Pancreas (tissue), 10 donors: ENCODE results near the gene RPN1. TPM values are rescaled to one million over a fixed set of nuclear protein-coding genes. Genes with fewer than 3 reads are reported as not detected.

Experiments
- ATAC-seq, 4 donors: fragments of 200-7000 bp; cut with Tn5 transposase; one replicate each; pipeline versions ENCODE4 v1.8.0 to v1.9.1; 2020; ENCODE audit warnings: mild to moderate bottlenecking in 4 of 4, moderate library complexity in 4 of 4
- DNase-seq, 6 donors: peaks; one replicate each; pipeline ENCODE4 v3.0.0-alpha.2; 2020
- FAIRE-seq: peaks from 2 replicates; lab custom pipeline; 2012; peaks lifted over from hg19 to GRCh38; lab: Jason Lieb, UNC
- H3K27ac ChIP-seq, 4 donors: fragments of 200-600 bp; sonication (generic); 1 replicate in 3 of 4; 2 replicates in 1 of 4; pipeline versions ENCODE4 v1.5.0 to v1.8.0; 2020
- H3K27me3 ChIP-seq, 4 donors: fragments of 200-600 bp; one replicate each; pipeline ENCODE4 v1.8.0; 2021
- H3K36me3 ChIP-seq, 3 donors: fragments of 200-600 bp; sonication (generic) in 1 of 3; one replicate each; pipeline versions ENCODE4 v1.5.0 to v1.8.0; 2020 to 2021
- H3K4me1 ChIP-seq, 3 donors: fragments of 200-600 bp; one replicate each; pipeline ENCODE4 v1.8.0; 2021
- H3K4me3 ChIP-seq, 4 donors: fragments of 200-600 bp; sonication (generic) in 2 of 4; one replicate each; pipeline versions ENCODE4 v1.5.0 to v1.8.0; 2020 to 2021
- H3K9me3 ChIP-seq, 4 donors: fragments of 200-600 bp; one replicate each; pipeline ENCODE4 v1.8.0; 2021
- CTCF ChIP-seq, 4 donors: fragments of 200-600 bp; sonication (generic) in 3 of 4; IDR thresholded peaks; one replicate each; pipeline versions ENCODE4 v1.5.0 to v1.8.0; 2021; ENCODE audit warnings: antibody characterized with exemption in 4 of 4
- WGBS, 2 donors: extraction: QIAGEN DNeasy Blood & Tissue Kit; methylation state at CpG; one replicate each; pipeline ENCODE4 v1.1.7; 2013; 5-methylcytosine and 5-hydroxymethylcytosine counted together
- intact Hi-C, 3 donors: fragments of 100-400 bp; cut with DNase I; formaldehyde crosslinking; loops; one replicate each; pipeline versions ENCODE4 v1.11.1 to v1.14.2; 2022
- polyA plus RNA-seq, 2 donors: library from polyadenylated mRNA; stranded (reverse); fragments of 200-250 nt; gene quantifications; one replicate each; pipeline ENCODE4 v1.2.3, GENCODE V29; 2013
- total RNA-seq, 6 donors: library from RNA; stranded (reverse); fragmentation: NEBNext Ultra II Directional in 4 of 6; extraction: Animal tissue kit (Norgen Biotek cat#: 25700) in 4 of 6; gene quantifications; one replicate each; pipeline versions ENCODE4 v1.2.1 to v1.2.4, GENCODE V29; 2021 to 2023
- donor health status: healthy with polysubstance abuse.
- donor health status: DM: no; HTN: no; CAD: no; lungs with moderate emphysema.
- donor health status: DM: no; HTN: no; CAD: no.
- donor health status: control.
- donor health status: control.
- donor health status: Bipolar disorder and iron deficiency.
- donor health status: DM: yes; HTN: yes; CAD: no.
- donor health status: DM: no; HTN: no; CAD: no.
- donor health status: DM: no; HTN: no; CAD: no.
- donor health status: DM: yes; HTN: yes; CAD: no.

RPN1 gene
- total and polyA plus RNA-seq, 8 donors, result 52.5 to 137 (median 84.8) TPM

DNA sequence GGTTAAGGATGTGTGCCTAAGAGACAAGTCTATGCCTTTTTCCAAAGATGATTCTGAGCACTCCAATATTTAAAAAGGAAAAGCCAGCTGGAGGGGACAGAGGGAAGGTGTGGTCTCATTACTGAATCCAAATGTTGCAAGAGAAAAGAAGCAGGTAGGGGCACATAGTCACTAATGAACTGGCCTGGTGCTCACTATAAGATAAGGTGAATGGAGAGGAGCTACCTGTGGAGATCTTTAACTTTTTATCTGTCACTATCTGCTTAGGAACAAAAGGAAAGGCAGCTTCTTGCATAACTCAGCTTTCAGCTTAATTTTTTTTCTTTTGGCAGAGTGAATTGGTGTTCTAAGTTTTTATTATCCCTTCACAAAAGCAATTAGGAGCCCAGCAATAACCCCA lies 69.1 kb downstream of the RPN1 start:
- H3K36me3 ChIP-seq, result no peaks in the 10 kb centered on the region
- intact Hi-C loops, result loop anchor here in 2 of 3 donors (5.0 to 10.0 kb wide), 3 partner anchors 154 to 487 kb away; no protein-coding TSS in a partner anchor
- H3K9me3 ChIP-seq, result no peaks in the 10 kb centered on the region
- H3K27ac ChIP-seq, result no peak overlapping the region
- no peaks in the 10 kb centered on the region for H3K27me3 ChIP-seq
- ATAC-seq (no peak), FAIRE-seq (no peak), DNase-seq (no peak)
- H3K4me1 ChIP-seq, result no peaks in the 10 kb centered on the region
- H3K4me3 ChIP-seq, result no peak overlapping the region
- no peak for TF ChIP-seq CTCF (IDR thresholded peaks at IDR 0.05)

GRCh38 chr3:128579927-128580326 lies 70.7 kb downstream of the RPN1 start:
- TF ChIP-seq CTCF (IDR thresholded peaks at IDR 0.05), result no peak
- 75 to 92% methylated on average over 2 of the region's 2 CpGs for WGBS, 2 donors
- H3K9me3 ChIP-seq, result no peaks in the 10 kb centered on the region
- no peaks in the 10 kb centered on the region for H3K27me3 ChIP-seq
- H3K4me1 ChIP-seq, result no peaks in the 10 kb centered on the region
- ATAC-seq (no peak), DNase-seq (no peak), FAIRE-seq (no peak)
- intact Hi-C loops, result loop anchor here in 2 of 3 donors (5.0 to 10.0 kb wide), 3 partner anchors 153 to 485 kb away; no protein-coding TSS in a partner anchor
- H3K36me3 ChIP-seq, result no peaks in the 10 kb centered on the region
- no peak overlapping the region for H3K27ac ChIP-seq
- H3K4me3 ChIP-seq, result no peak overlapping the region

DNA sequence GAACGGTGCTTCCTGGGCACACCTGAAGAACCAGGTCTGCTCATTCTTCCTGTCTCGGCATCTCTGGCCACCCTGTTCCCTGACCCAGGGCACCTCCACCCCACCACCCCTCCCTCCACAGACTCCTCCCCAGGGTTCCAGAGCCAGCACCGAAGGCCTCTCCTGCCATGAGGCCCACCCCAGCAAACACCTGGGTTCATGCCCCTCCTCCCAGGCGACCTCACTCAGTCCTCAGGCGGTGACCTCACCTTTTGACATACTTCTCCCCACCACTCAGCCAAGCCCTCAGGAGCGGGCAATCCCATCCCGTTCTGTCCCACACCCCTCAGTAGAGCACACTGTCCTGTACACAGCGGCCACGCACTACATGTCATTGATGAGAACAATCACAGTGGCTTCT lies 72.3 kb downstream of the RPN1 start:
- Histone ChIP-seq H3K4me3 (no peak overlapping the region), H3K27ac (no peak overlapping the region), H3K9me3 (no peaks in the 10 kb centered on the region), H3K27me3 (no peaks in the 10 kb centered on the region), H3K4me1 (no peaks in the 10 kb centered on the region), H3K36me3 (no peaks in the 10 kb centered on the region)
- FAIRE-seq (no peak), DNase-seq (no peak), ATAC-seq (no peak)
- intact Hi-C loops, result no loop called here
- 85 to 88% methylated on average over 9 of the region's 9 CpGs for WGBS, 2 donors
- no peak for TF ChIP-seq CTCF (IDR thresholded peaks at IDR 0.05)

DNA sequence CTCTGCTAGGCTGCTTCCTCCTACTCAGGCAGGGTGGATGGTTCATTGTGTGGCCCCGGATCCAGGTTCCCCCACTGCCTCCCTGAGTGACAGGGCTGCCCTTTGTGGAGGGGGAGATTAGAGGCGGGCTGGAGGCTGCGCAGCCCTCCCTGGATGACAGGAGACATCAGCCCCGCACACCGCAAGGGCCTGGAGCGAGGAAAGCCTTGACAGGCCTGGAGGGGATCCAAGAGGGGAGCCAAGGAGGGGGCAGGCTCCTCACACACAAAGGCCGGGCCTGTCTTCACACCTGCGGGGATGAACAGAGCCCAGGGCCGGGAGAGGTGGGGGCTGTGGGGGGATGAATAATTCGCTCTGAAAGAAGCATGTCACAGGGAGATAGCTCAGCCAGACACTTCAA lies 72.9 kb downstream of the RPN1 start:
- WGBS, 2 donors, result 76 to 77% methylated on average over 10 of the region's 10 CpGs
- Histone ChIP-seq H3K4me3 (no peak overlapping the region), H3K36me3 (no peaks in the 10 kb centered on the region), H3K4me1 (no peaks in the 10 kb centered on the region), H3K27me3 (no peaks in the 10 kb centered on the region), H3K27ac (no peak overlapping the region), H3K9me3 (no peaks in the 10 kb centered on the region)
- intact Hi-C loops, result no loop called here
- DNase-seq (no peak), FAIRE-seq (no peak), ATAC-seq (no peak)
- TF ChIP-seq CTCF (IDR thresholded peaks at IDR 0.05), result no peak

DNA sequence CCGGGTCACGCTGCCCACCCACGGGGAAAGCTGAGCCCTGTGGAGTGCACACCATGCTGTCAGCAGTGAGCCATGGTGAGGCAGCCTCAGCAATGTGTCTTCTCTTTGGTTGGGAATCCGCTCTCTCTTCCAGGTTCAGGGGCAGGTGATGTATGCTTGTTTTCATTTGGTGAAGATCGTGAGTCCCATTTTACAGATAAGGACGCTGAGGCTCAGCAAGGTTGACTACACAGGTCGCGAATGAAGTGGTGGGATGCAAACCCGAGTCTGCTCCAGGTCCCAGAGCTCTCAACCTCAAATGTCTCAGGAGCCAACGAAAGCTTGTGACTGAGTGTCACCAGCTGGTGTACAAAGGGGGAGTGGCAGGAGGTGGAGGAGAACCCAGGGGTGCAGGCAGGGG lies 74.3 kb downstream of the RPN1 start:
- no peaks in the 10 kb centered on the region for H3K4me1 ChIP-seq
- H3K27ac ChIP-seq, result no peak overlapping the region
- intact Hi-C loops, result no loop called here
- TF ChIP-seq CTCF (IDR thresholded peaks at IDR 0.05), result no peak
- no peak for DNase-seq
- no peak for ATAC-seq
- no peaks in the 10 kb centered on the region for H3K9me3 ChIP-seq
- FAIRE-seq, result no peak
- H3K27me3 ChIP-seq, result no peaks in the 10 kb centered on the region
- no peaks in the 10 kb centered on the region for H3K36me3 ChIP-seq
- no peak overlapping the region for H3K4me3 ChIP-seq
- 74 to 80% methylated on average over 10 of the region's 10 CpGs for WGBS, 2 donors
